ENCODE data around the gene TSPAN5.
"Not testable (repeated sequence)": the region's sequence is repeated elsewhere in the genome, so short reads cannot be mapped to it uniquely, and the experiment has no call there.

The TSPAN5 gene

GRCh38 chr4:98544141-98544817 lies 114.1 kb downstream of the TSPAN5 start:
- no peak for DNase-seq

DNA sequence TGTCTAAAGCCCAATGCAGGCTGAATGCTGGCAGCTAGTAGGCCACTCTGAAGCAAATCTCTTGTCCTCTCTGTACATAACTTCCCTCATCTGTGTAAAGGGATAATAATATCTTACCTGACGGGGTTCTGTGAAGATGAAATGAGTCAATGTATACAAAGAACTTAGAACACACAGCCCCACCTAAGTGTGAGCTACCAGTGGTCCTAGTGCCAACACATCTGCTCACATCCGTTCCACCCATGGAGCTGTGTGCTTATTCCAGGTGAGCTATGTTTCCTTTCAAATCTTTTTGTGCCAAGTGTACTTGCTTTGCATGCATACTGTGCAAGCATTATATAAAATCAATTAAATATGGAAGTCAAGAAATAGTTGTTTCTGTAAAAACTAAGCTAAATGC lies 116.4 kb downstream of the TSPAN5 start:
- DNase-seq, result no peak

DNA sequence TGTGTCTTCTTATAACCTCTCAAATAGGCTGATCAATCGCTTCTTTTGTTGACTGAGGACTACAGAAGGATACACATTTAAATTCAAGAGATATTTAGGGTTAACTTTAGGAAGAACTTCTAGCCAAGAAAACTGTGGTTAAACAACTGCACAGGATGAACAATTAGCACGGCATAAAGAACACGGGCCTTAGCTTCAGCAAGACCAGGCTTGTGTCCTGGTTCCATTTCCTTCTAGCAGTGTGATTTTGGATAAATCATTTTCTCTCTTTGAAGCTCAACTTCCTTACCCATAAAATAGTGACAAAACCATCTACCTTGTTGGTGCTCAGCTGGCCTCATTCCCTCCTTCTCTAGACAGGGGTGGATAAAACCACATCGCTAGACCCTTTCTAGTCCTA lies 117.6 kb downstream of the TSPAN5 start:
- no peak for DNase-seq

DNA sequence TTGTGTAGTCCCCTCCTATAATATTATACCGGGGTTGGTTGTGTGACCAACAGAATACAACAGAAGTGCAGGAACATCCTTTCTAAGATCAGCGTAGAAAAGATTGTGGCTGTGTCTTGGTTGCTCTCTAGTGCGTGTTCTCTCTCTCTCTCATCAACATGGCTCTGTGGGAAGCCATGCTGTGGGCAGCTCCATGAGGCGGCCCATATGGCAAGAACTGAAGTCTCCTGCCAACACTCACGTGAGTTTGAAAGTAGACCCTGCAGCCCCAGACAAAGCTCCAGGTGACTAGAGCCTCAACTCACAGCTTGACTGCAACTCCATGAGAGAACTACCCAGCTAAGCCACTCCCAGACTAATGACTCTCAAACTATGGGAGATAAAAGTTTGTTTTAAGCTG lies 118.7 kb downstream of the TSPAN5 start:
- no peak for DNase-seq

GRCh38 chr4:98539299-98539698 lies 119.1 kb downstream of the TSPAN5 start:
- no peak for DNase-seq

GRCh38 chr4:98536631-98537030 lies 121.8 kb downstream of the TSPAN5 start:
- DNase-seq, result no peak

GRCh38 chr4:98534146-98534545 lies 124.3 kb downstream of the TSPAN5 start:
- DNase-seq, result not testable (repeated sequence)

DNA sequence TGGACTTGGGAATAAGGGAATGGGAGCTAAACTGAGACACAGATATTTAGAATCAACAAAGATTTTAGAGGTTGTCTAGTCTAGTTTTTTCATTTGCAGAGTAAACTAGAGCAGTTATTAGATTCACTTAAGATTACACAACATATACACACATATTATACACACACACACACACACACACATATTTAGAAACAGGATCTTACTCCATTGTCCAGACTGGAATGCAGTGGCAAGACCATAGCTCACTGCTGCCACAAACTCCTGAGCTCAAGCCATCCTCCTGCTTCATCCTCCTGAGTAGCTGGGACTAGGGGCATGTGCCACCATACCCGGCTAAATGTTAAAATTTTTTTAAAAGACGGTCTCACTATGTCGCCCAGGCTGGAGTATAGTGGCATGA lies 127.8 kb downstream of the TSPAN5 start:
- no peak for DNase-seq

- DNase-seq, result no peak
Observed at GRCh38 chr4:98529970-98530569, 128.3 kb downstream of the TSPAN5 start.

GRCh38 chr4:98528882-98529281 lies 129.5 kb downstream of the TSPAN5 start:
- no peak for DNase-seq

DNA sequence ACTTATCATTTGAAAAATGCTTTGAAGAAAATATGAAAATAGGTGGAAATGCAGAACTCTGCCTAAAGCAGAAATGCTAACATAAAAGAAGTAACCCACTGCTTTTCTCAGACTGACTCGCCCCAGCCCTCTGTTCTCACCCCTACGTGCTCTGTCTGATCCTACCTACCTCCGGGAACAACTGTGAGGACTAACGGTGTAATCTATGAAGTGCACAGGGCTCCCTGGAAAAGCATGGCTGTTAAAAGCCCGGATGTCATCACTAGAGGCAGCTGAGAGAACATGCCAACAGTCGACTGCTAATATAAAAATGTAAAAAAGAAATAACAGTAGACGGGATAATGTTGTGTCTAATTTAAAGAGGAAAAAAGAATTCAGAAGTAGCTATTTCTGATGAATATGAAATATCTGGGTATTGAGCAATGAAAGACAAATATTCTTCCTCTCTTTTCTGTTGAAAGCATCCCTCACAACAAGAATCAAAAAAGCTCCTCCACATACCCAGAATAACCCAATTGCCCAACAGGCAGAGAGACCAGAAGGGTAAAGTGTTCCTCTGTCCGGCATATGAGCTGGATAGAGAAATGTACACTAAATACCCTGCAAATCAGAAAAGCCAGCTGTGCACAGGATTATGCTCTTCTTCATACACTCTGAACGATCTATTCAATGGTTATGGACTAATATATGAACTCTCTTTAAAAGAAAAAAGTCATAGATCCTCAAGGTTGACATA lies 130.7 kb downstream of the TSPAN5 start:
- DNase-seq, result no peak

DNA sequence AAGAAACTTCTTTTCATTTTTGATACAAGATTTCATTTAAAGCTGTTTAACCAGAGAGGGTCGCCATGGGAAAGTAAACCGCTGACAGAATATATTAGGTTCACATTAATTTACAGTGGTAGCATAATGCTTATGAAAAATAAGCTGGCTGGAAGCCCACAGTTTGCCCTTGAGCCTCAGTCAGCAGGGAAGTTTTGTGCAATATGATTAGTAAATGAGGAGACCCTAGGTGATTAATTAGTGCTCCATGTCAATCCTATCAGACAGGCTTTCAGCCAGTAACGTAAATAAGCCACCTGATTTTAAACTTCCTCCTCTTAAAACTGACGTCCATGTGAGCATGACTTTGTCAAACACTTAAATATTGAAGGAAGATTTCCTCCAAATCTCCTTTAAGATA lies 134.2 kb downstream of the TSPAN5 start:
- no peak for DNase-seq

DNA sequence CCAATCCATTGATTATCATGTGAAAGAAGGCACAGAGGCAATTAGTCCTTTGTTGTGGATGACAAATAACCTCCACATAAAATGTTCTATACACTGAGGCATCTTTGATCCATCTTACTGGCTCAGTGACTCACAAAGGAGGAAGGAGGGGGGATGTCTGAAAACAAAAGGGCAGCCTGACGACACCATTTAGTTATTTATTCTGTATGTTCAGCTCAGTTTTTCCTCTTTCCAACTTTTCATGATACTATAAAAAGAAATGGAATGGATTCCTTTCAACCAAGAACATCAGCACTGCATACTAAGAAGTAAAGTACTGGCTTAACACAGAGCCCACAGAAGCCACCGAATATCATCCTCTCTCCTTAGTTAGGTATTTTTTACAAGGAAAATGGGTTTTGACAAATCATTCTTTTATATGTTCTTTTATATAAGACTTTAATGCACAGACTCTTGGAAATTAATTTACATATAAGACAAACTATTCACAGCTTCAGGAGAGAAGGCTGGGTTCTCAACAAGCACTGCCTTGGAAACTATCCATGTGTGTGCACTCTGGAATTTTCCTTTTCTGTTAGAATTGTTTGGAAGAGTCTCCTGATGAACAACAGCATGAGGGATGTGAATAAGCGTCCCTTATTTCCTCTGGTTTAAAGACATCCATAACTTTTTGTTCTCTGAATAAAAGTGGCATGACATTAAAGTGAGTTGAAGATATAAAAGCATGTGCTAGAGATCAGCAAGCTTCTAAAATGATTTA lies 135.6 kb downstream of the TSPAN5 start:
- no peak for DNase-seq

- no peak for DNase-seq
Observed at GRCh38 chr4:98522062-98522461, 136.3 kb downstream of the TSPAN5 start.

DNA sequence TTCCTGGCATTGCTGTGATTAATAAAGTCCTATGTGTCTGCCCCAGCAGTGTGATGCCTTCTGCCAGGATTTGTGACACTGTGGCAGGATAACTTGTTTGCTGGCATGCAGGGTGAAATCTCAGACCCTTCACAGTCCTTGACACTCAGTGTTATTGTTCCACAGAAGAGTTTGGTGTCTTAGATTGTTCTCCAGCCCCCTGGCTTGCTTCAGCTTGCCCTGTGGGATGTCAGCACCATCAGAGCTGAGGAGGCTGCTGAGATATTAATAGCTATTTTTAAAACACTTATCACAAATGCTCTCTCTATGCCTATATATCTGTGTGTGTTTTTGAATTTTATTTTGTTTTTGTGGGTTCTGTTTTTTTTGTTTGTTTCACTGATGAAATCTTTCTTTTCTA lies 136.9 kb downstream of the TSPAN5 start:
- no peak for DNase-seq

- DNase-seq, result no peak
Observed at GRCh38 chr4:98519268-98519977, 139.0 kb downstream of the TSPAN5 start.

DNA sequence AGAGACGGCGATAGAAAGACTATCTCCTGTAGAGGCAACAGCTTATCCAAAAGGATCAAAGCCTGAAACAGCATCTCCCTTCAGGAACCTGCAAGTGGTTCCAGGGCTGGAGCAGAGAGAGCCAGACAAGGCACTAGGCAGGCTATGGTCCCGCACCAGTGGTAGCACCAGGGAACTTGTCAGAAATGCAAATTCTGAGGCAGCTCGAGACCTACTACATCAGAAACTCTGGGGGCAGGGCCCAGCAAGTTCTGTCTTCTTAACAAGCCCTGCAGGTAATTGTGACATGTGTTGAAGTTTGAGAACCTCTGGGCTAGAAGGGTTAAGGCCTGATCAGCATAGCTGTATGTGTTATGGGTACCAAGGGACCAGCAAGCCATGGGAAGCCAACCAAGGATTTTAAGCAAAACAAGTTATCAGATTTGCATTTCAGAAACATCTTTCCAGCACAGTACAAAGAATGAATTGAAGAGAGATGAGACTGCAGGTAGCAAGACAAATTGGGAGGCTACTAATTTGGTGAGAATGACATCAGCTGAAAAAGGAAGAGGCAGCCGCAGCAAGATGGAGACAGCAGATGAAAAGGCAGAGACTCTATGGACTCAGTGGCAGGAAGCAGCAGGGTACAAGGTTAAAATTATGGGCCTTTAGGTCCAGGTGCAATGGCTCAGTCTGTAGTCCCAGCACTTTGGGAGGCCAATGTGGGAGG lies 139.7 kb downstream of the TSPAN5 start:
- no peak for DNase-seq

GRCh38 chr4:98517218-98518021 lies 141.0 kb downstream of the TSPAN5 start:
- DNase-seq, result no peak

GRCh38 chr4:98516441-98517217 lies 141.8 kb downstream of the TSPAN5 start:
- no peak for DNase-seq

- DNase-seq, result no peak
Observed at GRCh38 chr4:98516042-98516440, 142.4 kb downstream of the TSPAN5 start.

- no peak for DNase-seq
Observed at GRCh38 chr4:98515470-98515809, 143.0 kb downstream of the TSPAN5 start.
